A172 (cell line): Measurements from ENCODE around the gene LMO7. TPM values are rescaled to one million over a fixed set of nuclear protein-coding genes. Genes with fewer than 3 reads are reported as not detected.
A peak's percentile ranks its signal among the peaks of the same experiment; 100 is the strongest.
"Not testable (repeated sequence)": the region's sequence is repeated elsewhere in the genome, so short reads cannot be mapped to it uniquely, and the experiment has no call there.

Experiments
- DNase-seq: peaks from one replicate; pipeline ENCODE4 v3.0.0-alpha.2; 2015; ENCODE audit warnings: low spot score
- total RNA-seq: library from RNA; depleted of rRNA; stranded (reverse); fragments of >200 nt; shearing (Covaris generic); gene quantifications from 2 replicates; pipeline ENCODE4 v1.2.3, GENCODE V29; 2014

Gene LMO7
- total RNA-seq, 1 experiment from 2014 or later = 215 TPM

- DNase-seq = no peak
Observed at GRCh38 chr13:75771226-75771625, 135.1 kb downstream of the LMO7 start.

DNA sequence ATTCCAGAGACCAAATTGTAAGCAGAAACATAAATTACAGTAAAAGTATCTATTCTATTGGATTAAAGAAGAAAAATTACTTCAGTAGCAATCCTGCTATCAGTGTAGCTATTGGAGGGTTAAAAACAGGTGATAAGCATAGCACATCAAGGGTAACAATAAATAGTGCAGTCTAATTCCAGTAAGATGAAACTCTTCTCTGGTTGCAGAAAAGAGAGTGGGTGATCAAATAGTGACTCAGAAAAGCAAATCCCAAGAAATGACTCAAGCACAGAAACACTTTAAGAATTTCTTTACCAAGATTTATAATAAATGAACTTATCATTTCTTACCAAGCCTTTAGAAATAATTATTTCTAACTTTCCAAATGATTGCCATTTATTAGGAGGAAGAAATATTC, 135.7 kb downstream of the LMO7 start:
- peak; percentile 81 for DNase-seq

GRCh38 chr13:75774176-75774575, 138.0 kb downstream of the LMO7 start:
- DNase-seq = no peak

DNA sequence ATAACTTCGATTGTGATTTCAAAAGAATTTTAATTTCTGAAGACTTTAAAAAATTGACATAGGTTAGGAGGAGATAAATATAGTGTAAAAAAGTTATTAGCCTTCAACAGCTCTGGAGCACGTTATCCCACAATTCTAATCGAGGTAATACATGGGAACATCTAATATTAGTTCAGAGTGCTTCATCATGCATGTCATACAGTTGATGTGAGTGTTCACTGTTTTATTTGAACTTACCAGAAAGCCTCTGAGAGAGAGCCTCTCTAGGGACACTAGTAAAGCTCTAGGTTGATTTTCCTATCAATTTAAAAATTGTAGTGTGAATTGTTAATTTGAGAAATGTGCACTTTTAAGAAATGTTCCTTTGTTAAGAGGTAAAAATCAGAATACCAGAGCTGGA, 140.4 kb downstream of the LMO7 start:
- DNase-seq = no peak

DNA sequence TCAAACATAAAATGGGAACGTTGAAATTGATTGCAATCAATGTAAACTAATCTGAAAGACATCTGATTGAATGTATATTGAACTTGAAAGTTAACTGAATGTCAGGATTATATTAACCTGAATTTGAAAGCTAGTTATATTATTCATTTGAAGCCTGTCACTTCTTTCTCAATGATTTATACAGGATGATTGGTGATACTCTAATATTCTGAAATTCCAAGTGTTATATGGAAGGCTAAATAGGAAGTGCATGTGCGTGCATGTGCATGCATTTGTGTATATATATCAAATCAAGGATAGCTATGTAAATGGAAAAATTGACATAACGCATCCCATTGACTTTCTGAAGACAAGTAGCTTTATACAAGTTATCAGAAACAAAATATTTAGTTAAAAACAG, 143.3 kb downstream of the LMO7 start:
- DNase-seq = no peak

DNA sequence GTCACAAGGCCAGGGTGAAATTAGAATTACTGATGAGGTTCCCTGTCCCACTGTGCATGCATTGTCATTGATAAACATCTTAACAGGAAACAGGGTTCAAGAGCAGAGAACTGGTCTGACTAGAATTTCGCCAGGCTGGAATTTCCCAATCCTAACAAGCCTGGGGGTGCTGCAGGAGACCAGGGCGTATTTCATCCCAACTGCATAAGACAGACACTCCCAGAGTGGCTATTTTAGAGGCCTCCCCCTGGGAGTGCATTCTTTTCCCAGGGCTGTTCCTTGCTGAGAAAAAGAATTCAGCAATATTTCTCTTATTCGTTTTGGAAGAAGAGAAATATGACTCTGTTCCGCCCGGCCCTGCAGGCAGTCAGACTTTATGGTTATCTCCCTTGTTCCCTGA, 144.0 kb downstream of the LMO7 start:
- not testable (repeated sequence) for DNase-seq

DNA sequence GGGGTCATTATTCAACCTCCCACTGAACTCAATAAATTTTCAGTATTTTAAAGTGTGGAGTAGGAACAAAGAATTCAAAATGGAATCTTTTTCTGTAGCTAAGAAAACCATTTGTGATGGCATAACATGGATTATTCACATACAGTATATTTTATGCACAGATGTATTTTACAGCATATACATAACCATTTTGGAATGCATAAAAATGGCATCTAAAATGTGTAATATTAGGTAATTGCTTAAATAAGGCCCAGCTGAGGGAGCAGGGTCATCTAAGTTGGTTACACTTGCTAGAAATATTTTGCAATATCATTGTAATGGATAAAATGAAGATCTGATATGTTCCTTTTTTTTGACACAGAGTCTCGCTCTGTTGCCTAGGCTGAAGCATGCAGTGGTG, 146.9 kb downstream of the LMO7 start:
- DNase-seq = no peak

- DNase-seq = no peak
Observed at GRCh38 chr13:75784003-75784402, 147.9 kb downstream of the LMO7 start.

DNA sequence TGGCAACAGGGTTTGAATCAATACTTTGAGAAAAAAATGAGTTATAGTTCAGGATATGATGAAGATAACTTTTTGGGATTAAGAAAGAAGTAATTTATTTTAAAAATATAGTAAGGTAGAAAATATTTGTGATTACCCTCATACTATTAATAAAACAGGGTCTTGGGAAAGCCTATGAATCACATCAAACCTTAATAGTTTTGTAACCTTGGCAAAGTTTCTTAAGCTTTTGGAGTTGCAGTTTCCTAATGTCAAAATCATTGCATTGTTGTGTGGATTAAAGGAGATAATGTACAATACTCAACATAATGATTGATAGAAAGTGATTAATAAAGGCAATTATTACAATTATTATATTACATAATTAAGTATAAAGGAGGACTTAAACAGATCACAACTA, 149.0 kb downstream of the LMO7 start:
- DNase-seq = no peak

- DNase-seq = peak; percentile 52
Observed at GRCh38 chr13:75787249-75787928, 151.3 kb downstream of the LMO7 start.

DNA sequence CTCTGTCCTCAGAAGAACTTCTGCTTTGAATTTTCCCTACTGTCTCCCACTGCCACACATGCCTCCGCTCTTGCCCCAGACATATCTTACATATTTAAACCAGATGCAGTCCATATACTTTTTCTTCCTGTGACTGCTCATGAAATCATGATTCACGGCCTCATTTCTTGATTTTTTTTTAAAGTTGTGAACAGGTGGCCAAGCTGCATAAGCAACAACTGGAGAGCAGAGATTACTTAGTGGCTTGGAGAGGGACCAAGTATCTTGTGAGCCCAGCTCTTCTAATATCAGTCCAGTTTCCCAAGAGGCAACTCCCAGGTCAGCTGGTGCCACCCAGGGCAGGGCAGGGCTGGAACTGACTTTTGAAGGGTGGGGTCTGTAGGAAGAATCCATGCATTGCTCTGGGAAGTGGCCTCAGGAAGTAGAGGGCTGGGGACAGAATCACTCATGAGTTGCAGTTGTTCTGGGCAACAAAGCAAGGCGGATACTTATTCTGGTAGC, 152.4 kb downstream of the LMO7 start:
- peak; percentile 89 for DNase-seq

- no peak for DNase-seq
Observed at GRCh38 chr13:75789451-75790197, 153.5 kb downstream of the LMO7 start.

DNA sequence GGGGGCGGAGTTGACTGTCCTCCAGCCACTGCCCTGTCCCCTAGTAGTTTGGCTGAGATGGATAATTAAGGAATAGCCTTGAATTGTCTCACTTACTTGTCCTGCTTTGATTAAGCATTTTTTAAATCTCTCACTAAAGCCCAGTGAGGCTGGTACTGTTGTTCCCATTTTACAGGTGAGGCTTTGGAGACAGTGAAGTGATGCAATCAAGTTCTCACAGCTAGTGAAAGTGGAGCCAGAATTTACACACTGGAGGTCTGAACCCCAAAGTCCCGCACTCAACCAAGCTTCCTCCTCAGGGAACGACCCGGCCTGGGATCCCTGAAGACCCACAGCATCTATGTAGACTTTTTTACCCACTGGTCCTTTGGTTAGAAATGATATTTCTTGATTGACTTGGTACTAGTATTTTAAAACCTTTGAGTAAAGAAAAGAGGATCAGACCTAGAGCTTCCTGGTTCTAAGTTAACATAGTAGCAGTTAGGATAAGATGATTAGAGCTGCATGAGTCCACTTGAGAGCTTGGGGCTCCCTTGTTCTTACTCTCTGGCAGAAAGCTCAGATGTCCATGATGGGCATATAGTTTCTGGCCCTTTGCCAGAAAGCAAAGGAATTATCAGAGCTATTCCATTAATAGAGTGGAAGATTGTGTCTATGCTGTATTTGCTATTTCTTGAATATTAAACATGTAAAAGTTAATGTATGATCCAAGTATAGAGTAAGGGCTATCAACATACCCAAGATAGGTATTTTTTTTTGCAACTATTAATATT, 154.3 kb downstream of the LMO7 start:
- no peak for DNase-seq

GRCh38 chr13:75792526-75793187, 156.5 kb downstream of the LMO7 start:
- no peak for DNase-seq

- DNase-seq = not testable (repeated sequence)
Observed at GRCh38 chr13:75793188-75793567, 157.0 kb downstream of the LMO7 start.

- DNase-seq = no peak
Observed at GRCh38 chr13:75794663-75795062, 158.5 kb downstream of the LMO7 start.

DNA sequence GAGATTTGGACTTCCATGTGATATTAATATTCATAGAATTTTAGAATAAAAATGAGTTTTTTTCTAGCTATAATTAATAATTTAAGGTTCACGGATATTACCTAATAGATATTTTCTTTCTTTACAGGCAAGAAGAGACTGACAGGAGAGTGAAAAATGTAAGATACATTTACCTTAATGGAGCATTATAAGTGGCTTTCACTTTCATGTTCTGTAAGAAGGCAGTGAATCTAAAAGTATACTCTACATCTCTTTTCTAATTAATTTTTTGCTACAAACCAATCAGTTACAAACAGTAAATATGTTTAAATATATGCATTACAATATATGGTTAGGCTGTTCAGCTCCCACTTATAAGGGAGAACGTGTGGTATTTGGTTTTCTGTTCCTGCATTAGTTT, 159.1 kb downstream of the LMO7 start:
- DNase-seq = no peak

DNA sequence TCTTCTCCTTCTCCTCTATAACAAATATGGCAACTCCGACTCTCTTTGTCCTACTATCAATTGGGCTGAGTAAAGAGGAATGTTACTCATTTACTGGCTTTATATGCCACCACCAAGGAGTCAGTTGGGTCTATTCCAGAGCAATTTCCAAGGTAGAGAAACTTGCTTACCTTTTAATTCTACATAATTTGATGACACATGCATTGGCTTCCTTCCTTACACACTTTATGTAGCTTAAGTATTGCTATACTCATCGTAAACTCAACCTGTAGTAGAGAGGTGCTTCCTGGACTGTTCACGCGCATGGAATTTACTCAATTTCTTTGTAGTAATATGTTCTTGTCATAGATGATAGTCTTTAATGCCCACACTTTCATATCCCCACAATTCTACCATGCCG, 160.7 kb downstream of the LMO7 start:
- no peak for DNase-seq

GRCh38 chr13:75797239-75797638, 161.1 kb downstream of the LMO7 start:
- no peak for DNase-seq

GRCh38 chr13:75797719-75798118, 161.6 kb downstream of the LMO7 start:
- DNase-seq = no peak

DNA sequence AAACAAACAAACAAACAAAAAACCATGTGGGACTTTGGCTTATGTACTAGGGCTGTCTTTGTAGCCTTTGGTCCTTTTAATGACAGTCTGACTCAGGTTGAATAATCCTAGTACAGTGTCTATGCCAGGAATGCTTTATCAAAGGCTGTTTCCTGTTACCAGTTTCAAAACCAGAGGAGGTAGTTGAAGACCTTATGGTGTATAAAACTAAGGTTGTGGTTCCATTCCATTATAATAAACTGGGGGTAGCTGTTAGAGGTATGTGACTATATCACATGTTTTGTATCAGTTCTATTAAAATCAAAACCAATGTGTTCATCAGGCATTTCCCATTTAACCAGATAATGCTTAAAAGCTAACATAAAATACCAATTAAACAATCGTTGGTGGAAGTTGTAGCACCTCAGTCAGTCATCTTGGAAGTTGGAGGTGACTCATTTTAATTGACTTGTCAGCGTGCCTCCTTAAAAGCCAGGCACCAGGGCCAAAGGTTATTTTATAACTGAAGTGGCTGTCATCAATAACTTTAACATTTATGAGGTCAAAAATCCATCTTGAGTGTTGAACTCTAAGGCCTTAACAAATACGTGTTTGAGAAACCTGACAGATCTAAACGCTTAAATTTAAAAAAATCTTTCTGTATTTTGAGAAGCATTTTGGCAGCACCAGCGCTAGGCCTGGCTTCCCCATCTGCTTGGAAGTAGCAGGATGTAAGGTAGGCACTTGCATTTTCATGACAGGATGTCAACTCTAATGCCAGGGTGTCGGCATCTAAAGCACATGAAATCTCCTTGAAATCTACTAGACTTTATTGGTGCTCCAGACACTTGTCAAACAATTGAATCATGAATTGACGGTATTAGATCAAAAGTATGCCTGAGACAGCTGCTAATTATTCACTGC, 162.5 kb downstream of the LMO7 start:
- DNase-seq = peak; percentile 72
